ENCODE results near the gene APOD. TPM values are rescaled to one million over a fixed set of nuclear protein-coding genes. Genes with fewer than 3 reads are reported as not detected.
"Not testable (repeated sequence)": the region's sequence is repeated elsewhere in the genome, so short reads cannot be mapped to it uniquely, and the experiment has no call there.

APOD gene
- total RNA-seq, 2 donors from 2014 or later, result not detected

GRCh38 chr3:195623217-195623965 lies 39.7 kb upstream of the APOD start:
- 83 to 94% methylated on average over 1 to 16 of the region's 26 CpGs for WGBS, 2 experiments (ENCODE audit: insufficient coverage in 1 of 2, insufficient read length in 1 of 2)
- not testable (repeated sequence) for H3K4me3 ChIP-seq (ENCODE audit: low read length)

GRCh38 chr3:195622523-195623170 lies 38.9 kb upstream of the APOD start:
- H3K27ac ChIP-seq (ENCODE audit: low read depth, low read length); H3K4me3 ChIP-seq (ENCODE audit: low read length); H3K9ac ChIP-seq (ENCODE audit: extremely low read depth, low read length, poor library complexity, severe bottlenecking); H3K27me3 ChIP-seq (ENCODE audit: control insufficient read depth, insufficient read depth, low read length, poor library complexity, severe bottlenecking); H3K4me3 Mint-ChIP-seq; H3K9me3 ChIP-seq (ENCODE audit: control insufficient read depth, low read length); DNase-seq; H3K27me3 Mint-ChIP-seq (ENCODE audit: insufficient read depth); H3K36me3 Mint-ChIP-seq (ENCODE audit: low read depth); H3K4me1 Mint-ChIP-seq; H3K27ac Mint-ChIP-seq; H3K36me3 ChIP-seq (ENCODE audit: control insufficient read depth, insufficient read depth, low read length); H3K4me1 ChIP-seq (ENCODE audit: control insufficient read depth, insufficient read depth, low read length); H3K9me3 Mint-ChIP-seq: not testable (repeated sequence)
- WGBS, 2 experiments (ENCODE audit: insufficient coverage in 1 of 2, insufficient read length in 1 of 2), result 91 to 92% methylated on average over 3 to 8 of the region's 17 CpGs

More at GRCh38 chr3:195623217-195623965, 39.7 kb upstream of the APOD start:
- H3K9me3 Mint-ChIP-seq; H3K4me1 ChIP-seq (ENCODE audit: control insufficient read depth, insufficient read depth, low read length); H3K9ac ChIP-seq (ENCODE audit: extremely low read depth, low read length, poor library complexity, severe bottlenecking); DNase-seq; H3K4me1 Mint-ChIP-seq; H3K4me3 Mint-ChIP-seq; H3K36me3 ChIP-seq (ENCODE audit: control insufficient read depth, insufficient read depth, low read length); H3K36me3 Mint-ChIP-seq (ENCODE audit: low read depth); H3K27ac Mint-ChIP-seq; H3K9me3 ChIP-seq (ENCODE audit: control insufficient read depth, low read length); H3K27ac ChIP-seq (ENCODE audit: low read depth, low read length); H3K27me3 ChIP-seq (ENCODE audit: control insufficient read depth, insufficient read depth, low read length, poor library complexity, severe bottlenecking): not testable (repeated sequence)
- H3K27me3 Mint-ChIP-seq (ENCODE audit: insufficient read depth), result peaks cover 12% of the 10 kb centered on the region

GRCh38 chr3:195622012-195622411 lies 38.3 kb upstream of the APOD start:
- H3K36me3 ChIP-seq (ENCODE audit: control insufficient read depth, insufficient read depth, low read length); H3K27me3 ChIP-seq (ENCODE audit: control insufficient read depth, insufficient read depth, low read length, poor library complexity, severe bottlenecking); H3K9me3 ChIP-seq (ENCODE audit: control insufficient read depth, low read length); H3K36me3 Mint-ChIP-seq (ENCODE audit: low read depth); H3K4me3 Mint-ChIP-seq; DNase-seq; H3K27ac ChIP-seq (ENCODE audit: low read depth, low read length); H3K4me1 Mint-ChIP-seq; H3K27me3 Mint-ChIP-seq (ENCODE audit: insufficient read depth); H3K4me1 ChIP-seq (ENCODE audit: control insufficient read depth, insufficient read depth, low read length); H3K9me3 Mint-ChIP-seq; H3K27ac Mint-ChIP-seq; H3K9ac ChIP-seq (ENCODE audit: extremely low read depth, low read length, poor library complexity, severe bottlenecking); H3K4me3 ChIP-seq (ENCODE audit: low read length): not testable (repeated sequence)
- WGBS, 2 experiments (ENCODE audit: insufficient coverage in 1 of 2, insufficient read length in 1 of 2), result 82 to 91% methylated on average over 4 to 6 of the region's 6 CpGs

GRCh38 chr3:195621095-195621494 lies 37.4 kb upstream of the APOD start:
- not testable (repeated sequence) for H3K27me3 Mint-ChIP-seq (ENCODE audit: insufficient read depth); H3K4me3 ChIP-seq (ENCODE audit: low read length); H3K27me3 ChIP-seq (ENCODE audit: control insufficient read depth, insufficient read depth, low read length, poor library complexity, severe bottlenecking); H3K36me3 Mint-ChIP-seq (ENCODE audit: low read depth); H3K9me3 Mint-ChIP-seq; H3K36me3 ChIP-seq (ENCODE audit: control insufficient read depth, insufficient read depth, low read length); H3K4me1 Mint-ChIP-seq; H3K4me1 ChIP-seq (ENCODE audit: control insufficient read depth, insufficient read depth, low read length); H3K9ac ChIP-seq (ENCODE audit: extremely low read depth, low read length, poor library complexity, severe bottlenecking); H3K4me3 Mint-ChIP-seq; H3K27ac Mint-ChIP-seq; DNase-seq; H3K9me3 ChIP-seq (ENCODE audit: control insufficient read depth, low read length); H3K27ac ChIP-seq (ENCODE audit: low read depth, low read length)
- WGBS, 2 experiments (ENCODE audit: insufficient coverage in 1 of 2, insufficient read length in 1 of 2), result 94% methylated on average over 3 of the region's 3 CpGs; no CpG with 5 or more reads in 1 of the 2 experiments

- 100% methylated on average over 1 of the region's 3 CpGs; no CpG with 5 or more reads in 1 of the 2 experiments for WGBS, 2 experiments (ENCODE audit: insufficient coverage in 1 of 2, insufficient read length in 1 of 2)
- not testable (repeated sequence) for DNase-seq; H3K4me1 Mint-ChIP-seq; H3K9me3 Mint-ChIP-seq; H3K9ac ChIP-seq (ENCODE audit: extremely low read depth, low read length, poor library complexity, severe bottlenecking); H3K4me3 ChIP-seq (ENCODE audit: low read length); H3K27ac Mint-ChIP-seq; H3K4me3 Mint-ChIP-seq; H3K4me1 ChIP-seq (ENCODE audit: control insufficient read depth, insufficient read depth, low read length); H3K9me3 ChIP-seq (ENCODE audit: control insufficient read depth, low read length); H3K36me3 ChIP-seq (ENCODE audit: control insufficient read depth, insufficient read depth, low read length); H3K27ac ChIP-seq (ENCODE audit: low read depth, low read length); H3K36me3 Mint-ChIP-seq (ENCODE audit: low read depth); H3K27me3 Mint-ChIP-seq (ENCODE audit: insufficient read depth); H3K27me3 ChIP-seq (ENCODE audit: control insufficient read depth, insufficient read depth, low read length, poor library complexity, severe bottlenecking)
Measured at GRCh38 chr3:195620476-195620875, 36.7 kb upstream of the APOD start.

- H3K27me3 ChIP-seq (ENCODE audit: control insufficient read depth, insufficient read depth, low read length, poor library complexity, severe bottlenecking); H3K9ac ChIP-seq (ENCODE audit: extremely low read depth, low read length, poor library complexity, severe bottlenecking); H3K36me3 Mint-ChIP-seq (ENCODE audit: low read depth); H3K27ac ChIP-seq (ENCODE audit: low read depth, low read length); H3K27me3 Mint-ChIP-seq (ENCODE audit: insufficient read depth); H3K4me3 Mint-ChIP-seq; DNase-seq; H3K4me1 Mint-ChIP-seq; H3K27ac Mint-ChIP-seq; H3K9me3 Mint-ChIP-seq; H3K4me3 ChIP-seq (ENCODE audit: low read length); H3K4me1 ChIP-seq (ENCODE audit: control insufficient read depth, insufficient read depth, low read length); H3K36me3 ChIP-seq (ENCODE audit: control insufficient read depth, insufficient read depth, low read length); H3K9me3 ChIP-seq (ENCODE audit: control insufficient read depth, low read length): not testable (repeated sequence)
- WGBS, 2 experiments (ENCODE audit: insufficient coverage in 1 of 2, insufficient read length in 1 of 2), result 88 to 96% methylated on average over 8 to 26 of the region's 26 CpGs
Measured at GRCh38 chr3:195619591-195620369, 36.0 kb upstream of the APOD start.
